Right lobe of liver (tissue), 6 donors: Measurements from ENCODE around the gene SAXO2. TPM values are rescaled to one million over a fixed set of nuclear protein-coding genes. Genes with fewer than 3 reads are reported as not detected.
"Not testable (repeated sequence)": the region's sequence is repeated elsewhere in the genome, so short reads cannot be mapped to it uniquely, and the experiment has no call there.

Experiments used
- ATAC-seq, 4 donors: fragments of 200-7000 bp; cut with Tn5 transposase; one replicate each; pipeline ENCODE4 v1.9.1; 2020; ENCODE audit warnings: mild to moderate bottlenecking in 4 of 4, moderate library complexity in 4 of 4
- DNase-seq, 3 donors: peaks; one replicate each; pipeline ENCODE4 v3.0.0-alpha.2; 2020
- H3K27ac ChIP-seq, 3 donors: fragments of 200-600 bp; one replicate each; pipeline ENCODE4 v1.8.0; 2022
- H3K27me3 ChIP-seq, 2 donors: fragments of 200-600 bp; one replicate each; pipeline ENCODE4 v1.8.0; 2022
- H3K36me3 ChIP-seq, 4 donors: fragments of 200-600 bp; sonication (generic) in 1 of 4; one replicate each; pipeline versions ENCODE4 v1.5.1 to v1.8.0; 2017 to 2022; ENCODE audit warnings: control low read depth in 1 of 4
- H3K4me1 ChIP-seq, 4 donors: fragments of 200-600 bp; sonication (generic) in 1 of 4; one replicate each; pipeline versions ENCODE4 v1.5.1 to v1.8.0; 2017 to 2022; ENCODE audit warnings: control low read depth in 1 of 4
- H3K4me3 ChIP-seq, 3 donors: fragments of 200-600 bp; one replicate each; pipeline ENCODE4 v1.8.0; 2022
- H3K9me3 ChIP-seq, 4 donors: fragments of 200-600 bp; sonication (generic) in 1 of 4; one replicate each; pipeline versions ENCODE4 v1.5.1 to v1.8.0; 2017 to 2022; ENCODE audit warnings: control low read depth in 1 of 4
- CTCF ChIP-seq, 4 donors: fragments of 200-600 bp in 3 of 4; fragments of 450-650 bp in 1 of 4; IDR thresholded peaks; one replicate each; pipeline versions ENCODE4 v1.5.1 to v1.8.0; 2016 to 2022; ENCODE audit warnings: antibody characterized with exemption in 4 of 4, mild to moderate bottlenecking in 2 of 4
- POLR2A ChIP-seq: fragments of 450-650 bp; IDR thresholded peaks from one replicate; pipeline ENCODE4 v1.6.1; 2017; ENCODE audit warnings: antibody characterized with exemption, mild to moderate bottlenecking
- WGBS: methylation state at CpG from one replicate; pipeline ENCODE4 v1.1.6; 2018; ENCODE audit warnings: low coverage, low lambda C conversion rate; ENCODE audit not compliant: insufficient coverage; ENCODE audit errors: missing lambda C conversion rate; 5-methylcytosine and 5-hydroxymethylcytosine counted together
- intact Hi-C, 2 donors: fragments of 100-400 bp; cut with DNase I; formaldehyde crosslinking; loops; one replicate each; pipeline versions ENCODE4 v1.11.2 to v1.14.1; 2022
- long read RNA-seq: library from polyadenylated mRNA; unstranded; transcript quantifications from one replicate; pipeline ENCODE4 v2.0.0, GENCODE V29; 2019
- total RNA-seq, 6 experiments: library from RNA; depleted of rRNA in 2 of 6; stranded (reverse); fragments of >200 nt in 2 of 6; fragmentation: NEBNext Ultra II Directional in 3 of 6; extraction: Animal tissue kit (Norgen Biotek cat#: 25700) in 3 of 6; gene quantifications; one replicate each; pipeline versions ENCODE4 v1.1.0 to v1.2.4, GENCODE V29; 2016 to 2023
- donor health status: DM: no; HTN: yes; CAD: no.
- donor health status: DM: no; HTN: no; CAD: no.
- donor health status: DM: no; HTN: no; CAD: no.
- donor health status: DM: no; HTN: yes; CAD: no.
- donor health status: DM: no; HTN: yes; CAD: no.

The SAXO2 gene
- total RNA-seq = 1 to 10 TPM in 1 of 6 experiments, under 1 TPM in 4, not detected in 1; 0.06 to 1.1 (median 0.26) TPM
- long read RNA-seq, partial matches to known transcripts = 1 of 2 reads
- long read RNA-seq, other reads (novel, unspliced or antisense) = 0 of 2 reads

GRCh38 chr15:82262422-82263026 lies at the start of gene SAXO2, which contains the start of gene EFL1:
TSS of gene SAXO2 (plus strand) at chr15:82262818. CDS start at chr15:82262880, 62 bp downstream.
TSS of gene EFL1 (minus strand) at chr15:82262734. CDS start at chr15:82261778, 956 bp downstream.
- Histone ChIP-seq H3K9me3 (no peaks in the 10 kb centered on the region), H3K36me3 (peaks cover 0 to 2% (median 0%) of the 10 kb centered on the region in 4 donors), H3K4me1 (peaks cover 0 to 19% (median 0%) of the 10 kb centered on the region in 4 donors), H3K27ac (peak within 1 kb of the TSS; percentile 73 to 88 (median 79)), H3K27me3 (no peaks in the 10 kb centered on the region), H3K4me3 (peak within 1 kb of the TSS; percentile 86 to 97 (median 96))
- DNase-seq (peak; percentile 96 to 97 (median 96)), ATAC-seq (peak; percentile 93 to 97 (median 96))
- peak; percentile 50 for TF ChIP-seq POLR2A
- no peak for TF ChIP-seq CTCF (IDR thresholded peaks at IDR 0.05)
- 0% methylated on average over 18 of the region's 57 CpGs for WGBS
- intact Hi-C loops = no loop called here

- H3K27ac ChIP-seq, H3K4me3 ChIP-seq, H3K9me3 ChIP-seq, H3K27me3 ChIP-seq, DNase-seq, intact Hi-C loops, ATAC-seq, H3K4me1 ChIP-seq: not testable (repeated sequence)
- WGBS = 81% methylated on average over 1 of the region's 2 CpGs
- H3K36me3 ChIP-seq = peaks cover 0 to 14% (median 4%) of the 10 kb centered on the region in 4 donors
These were observed 46.5 kb upstream of the SAXO2 start for GRCh38 chr15:82216092-82216491.

- ATAC-seq = peak; percentile 50 to 73 (median 70)
- DNase-seq = peak in 1 of 3 donors; percentile 24
- WGBS = 64% methylated on average over 2 of the region's 2 CpGs
- H3K4me3 ChIP-seq, H3K4me1 ChIP-seq, H3K9me3 ChIP-seq, intact Hi-C loops, H3K27ac ChIP-seq, H3K27me3 ChIP-seq: not testable (repeated sequence)
- peak in 3 of 4 donors; percentile 24 to 39 (median 38) for TF ChIP-seq CTCF (IDR thresholded peaks at IDR 0.05)
- peaks cover 0 to 18% (median 4%) of the 10 kb centered on the region in 4 donors for H3K36me3 ChIP-seq
These were observed 41.1 kb upstream of the SAXO2 start for GRCh38 chr15:82221535-82221934.

GRCh38 chr15:82228750-82229149 lies 33.9 kb upstream of the SAXO2 start:
- Histone ChIP-seq H3K9me3 (no peaks in the 10 kb centered on the region), H3K4me3 (no peak overlapping the region), H3K27me3 (no peaks in the 10 kb centered on the region), H3K27ac (no peak overlapping the region), H3K36me3 (peaks cover 0 to 4% (median 0%) of the 10 kb centered on the region in 4 donors), H3K4me1 (no peaks in the 10 kb centered on the region)
- DNase-seq = no peak
- intact Hi-C loops = no loop called here
- WGBS = 90% methylated on average over 1 of the region's 1 CpG
- no peak for ATAC-seq
- no peak for TF ChIP-seq POLR2A
- no peak for TF ChIP-seq CTCF (IDR thresholded peaks at IDR 0.05)

GRCh38 chr15:82231233-82231632 lies 31.4 kb upstream of the SAXO2 start:
- no peak for TF ChIP-seq CTCF (IDR thresholded peaks at IDR 0.05)
- no peak for TF ChIP-seq POLR2A
- H3K4me1 ChIP-seq = no peaks in the 10 kb centered on the region
- H3K27me3 ChIP-seq = no peaks in the 10 kb centered on the region
- H3K27ac ChIP-seq = no peak overlapping the region
- ATAC-seq (no peak), DNase-seq (no peak)
- H3K9me3 ChIP-seq = no peaks in the 10 kb centered on the region
- H3K4me3 ChIP-seq = no peak overlapping the region
- peaks cover 0 to 4% (median 0%) of the 10 kb centered on the region in 4 donors for H3K36me3 ChIP-seq
- whole genome bisulfite sequencing = 64% methylated on average over 2 of the region's 2 CpGs
- intact Hi-C loops = no loop called here
